NCI-H774 (cell line): ENCODE results near the gene HOATZ.

Source experiments
- DNase-seq: peaks from one replicate; lab custom pipeline; 2025; lab: John Stamatoyannopoulos, UW

The HOATZ gene

DNA sequence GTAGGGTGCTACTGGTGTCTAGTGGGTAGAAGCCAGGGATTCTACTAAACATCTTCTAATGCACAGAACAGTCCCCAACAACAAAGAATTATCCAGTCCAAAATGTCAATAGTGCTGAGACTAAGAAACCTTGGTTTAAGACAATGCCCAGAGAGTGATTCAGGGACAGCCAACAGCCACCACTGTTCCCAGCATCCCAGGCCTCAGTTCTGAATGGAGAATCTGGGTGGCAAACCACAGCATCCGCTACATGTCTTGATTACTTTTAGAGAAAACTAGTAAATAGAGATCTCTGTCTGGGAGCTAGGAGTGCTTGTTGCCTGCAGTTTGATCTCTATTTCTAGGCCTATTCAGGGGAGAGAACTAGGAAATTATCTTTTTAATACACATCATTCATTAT, 66.8 kb downstream of the HOATZ start:
- DNase-seq: no peak

DNA sequence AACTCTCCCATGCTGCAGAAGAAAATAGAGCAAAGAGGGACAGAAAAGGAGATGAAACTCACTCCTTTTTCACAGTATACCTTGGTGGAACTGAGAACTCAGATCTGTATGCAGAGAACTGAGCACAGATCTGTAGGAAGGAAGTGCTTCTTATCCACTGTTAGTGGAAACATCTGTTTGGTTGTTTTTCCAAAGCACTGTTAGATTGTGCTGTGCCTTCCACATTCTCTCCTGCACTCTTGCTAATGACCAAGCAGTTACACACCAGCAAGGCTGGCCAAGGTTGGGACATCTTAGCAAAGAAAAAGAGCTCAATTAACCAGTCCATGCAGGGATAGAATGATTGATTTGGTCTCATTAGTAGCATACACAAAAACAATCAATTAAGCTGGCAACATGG, 67.6 kb downstream of the HOATZ start:
- DNase-seq: no peak

DNA sequence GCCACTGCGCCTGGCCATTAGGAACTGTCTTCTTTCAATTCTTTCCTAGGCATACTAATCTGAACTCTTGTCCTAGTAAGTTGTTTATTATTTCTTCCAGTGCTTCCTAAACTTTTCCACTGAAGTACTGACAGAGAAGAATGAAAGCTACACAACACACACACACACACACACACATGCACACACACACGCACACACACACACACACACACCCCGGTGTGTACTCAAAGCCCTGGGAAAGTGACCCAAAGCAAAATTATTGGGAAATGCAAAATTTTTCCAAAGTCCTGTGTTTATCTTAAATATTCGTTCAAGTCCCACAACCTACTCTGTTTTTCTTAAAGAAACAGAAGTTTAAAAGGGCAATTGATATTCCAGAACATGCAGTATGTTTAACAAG, 68.3 kb downstream of the HOATZ start:
- no peak for DNase-seq

DNA sequence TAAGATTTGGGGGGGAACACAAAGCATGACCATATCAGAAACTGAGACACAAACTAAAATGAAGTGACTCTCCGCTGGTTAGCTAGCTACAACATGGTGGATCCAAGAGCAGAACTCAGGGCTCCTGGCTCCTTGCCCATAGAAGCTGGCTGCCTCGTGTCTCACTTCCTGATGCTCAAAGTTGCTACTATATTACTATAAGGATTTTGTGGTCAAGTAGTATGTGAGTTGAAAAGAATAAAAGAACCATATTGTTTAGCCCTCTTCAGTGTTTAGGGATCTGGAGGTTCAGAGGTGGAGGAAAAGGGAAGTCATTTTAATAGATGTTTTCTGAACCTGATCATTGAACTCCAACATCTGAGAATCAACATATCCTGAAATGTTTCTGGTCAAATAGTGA, 70.8 kb downstream of the HOATZ start:
- no peak for DNase-seq

DNA sequence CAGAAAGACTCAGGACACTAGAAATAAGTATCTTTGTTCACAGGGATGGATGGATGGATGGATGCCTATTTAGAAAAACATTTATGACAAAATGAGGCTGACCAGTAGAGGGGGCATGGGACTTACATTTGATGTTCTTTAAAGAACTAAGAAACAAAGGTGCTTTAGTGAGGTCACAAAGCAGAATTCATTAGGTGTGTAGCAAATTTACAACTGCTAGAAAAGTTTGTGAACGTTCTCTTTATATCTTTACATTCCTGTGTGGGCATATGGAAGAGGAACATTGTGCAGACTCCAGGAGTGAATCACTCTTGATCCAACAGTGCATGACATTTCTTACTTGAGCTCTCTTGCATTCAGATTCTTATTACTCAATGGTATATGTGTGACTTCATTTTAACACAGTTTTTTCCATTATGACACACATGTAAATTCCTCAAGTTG, 71.8 kb downstream of the HOATZ start:
- peak; percentile 21 for DNase-seq
